DOHH2 (cell line): ENCODE results near the gene ADGRG1.

ENCODE experiments used
- EZH2phosphoT487 ChIP-seq: fragments of 200-600 bp; sonication (generic); IDR thresholded peaks from 2 replicates; pipeline ENCODE4 v1.6.1; 2017; ENCODE audit warnings: borderline replicate concordance, mild to moderate bottlenecking, antibody characterized with exemption, low read length, moderate library complexity, mixed read lengths
- TF ChIP-seq, protein P1 (sequence below): fragments of 200-600 bp; sonication (generic); IDR thresholded peaks from one replicate; pipeline ENCODE4 v1.5.1; 2014; ENCODE audit warnings: antibody characterized with exemption, mild to moderate bottlenecking, low read depth, low read length; ENCODE audit not compliant: poor library complexity, severe bottlenecking

DNA sequence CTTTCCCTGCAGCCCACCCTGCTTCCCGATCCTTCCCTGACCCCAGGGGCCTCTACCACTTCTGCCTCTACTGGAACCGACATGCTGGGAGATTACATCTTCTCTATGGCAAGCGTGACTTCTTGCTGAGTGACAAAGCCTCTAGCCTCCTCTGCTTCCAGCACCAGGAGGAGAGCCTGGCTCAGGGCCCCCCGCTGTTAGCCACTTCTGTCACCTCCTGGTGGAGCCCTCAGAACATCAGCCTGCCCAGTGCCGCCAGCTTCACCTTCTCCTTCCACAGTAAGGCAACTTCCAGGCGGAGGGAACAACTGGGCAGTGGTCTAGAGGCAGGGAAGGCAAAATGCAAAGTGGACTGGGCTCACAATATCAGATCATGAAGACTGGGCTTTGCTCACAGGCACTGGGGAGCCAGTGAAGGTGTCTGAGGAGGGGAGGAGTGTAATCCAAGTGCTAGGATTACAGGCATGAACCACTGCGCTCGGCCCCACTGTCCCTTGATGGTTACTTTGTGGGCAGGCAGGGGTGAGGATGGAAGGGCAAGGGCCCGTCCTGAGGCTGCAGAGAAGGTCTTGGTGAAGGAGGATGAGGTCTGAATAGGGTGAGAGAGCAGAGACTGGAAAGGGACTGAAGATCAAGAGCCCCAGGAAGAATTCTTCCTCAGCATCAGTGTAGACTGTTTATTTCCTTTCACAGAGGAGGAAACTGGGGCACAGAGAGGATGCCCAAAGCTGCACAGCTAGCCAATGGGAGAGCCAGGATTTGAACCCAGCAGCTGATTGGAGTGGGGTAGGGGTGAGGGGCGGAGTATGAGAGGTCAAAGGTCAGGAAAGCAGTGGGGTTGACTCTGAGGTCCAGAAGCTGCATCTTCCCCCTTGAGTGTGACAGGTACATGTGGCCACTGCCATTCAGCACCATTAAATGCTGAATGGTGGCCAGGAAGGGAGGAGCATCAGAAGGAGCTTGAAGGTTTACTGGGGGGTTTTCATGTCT lies 23.2 kb downstream of the ADGRG1 start:
- TF ChIP-seq, protein P1, sequence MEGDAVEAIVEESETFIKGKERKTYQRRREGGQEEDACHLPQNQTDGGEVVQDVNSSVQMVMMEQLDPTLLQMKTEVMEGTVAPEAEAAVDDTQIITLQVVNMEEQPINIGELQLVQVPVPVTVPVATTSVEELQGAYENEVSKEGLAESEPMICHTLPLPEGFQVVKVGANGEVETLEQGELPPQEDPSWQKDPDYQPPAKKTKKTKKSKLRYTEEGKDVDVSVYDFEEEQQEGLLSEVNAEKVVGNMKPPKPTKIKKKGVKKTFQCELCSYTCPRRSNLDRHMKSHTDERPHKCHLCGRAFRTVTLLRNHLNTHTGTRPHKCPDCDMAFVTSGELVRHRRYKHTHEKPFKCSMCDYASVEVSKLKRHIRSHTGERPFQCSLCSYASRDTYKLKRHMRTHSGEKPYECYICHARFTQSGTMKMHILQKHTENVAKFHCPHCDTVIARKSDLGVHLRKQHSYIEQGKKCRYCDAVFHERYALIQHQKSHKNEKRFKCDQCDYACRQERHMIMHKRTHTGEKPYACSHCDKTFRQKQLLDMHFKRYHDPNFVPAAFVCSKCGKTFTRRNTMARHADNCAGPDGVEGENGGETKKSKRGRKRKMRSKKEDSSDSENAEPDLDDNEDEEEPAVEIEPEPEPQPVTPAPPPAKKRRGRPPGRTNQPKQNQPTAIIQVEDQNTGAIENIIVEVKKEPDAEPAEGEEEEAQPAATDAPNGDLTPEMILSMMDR, result no peak
- no peak for TF ChIP-seq EZH2phosphoT487
